Measurements from ENCODE around the gene CTR9. TPM values are rescaled to one million over a fixed set of nuclear protein-coding genes. Genes with fewer than 3 reads are reported as not detected.

The CTR9 gene
- total and polyA plus RNA-seq, 9 of the 15 experiments (the other 6 are each of a cell fraction or from before 2014, with no cell fraction given) = 25.4 to 79.3 (median 47.3) TPM

DNA sequence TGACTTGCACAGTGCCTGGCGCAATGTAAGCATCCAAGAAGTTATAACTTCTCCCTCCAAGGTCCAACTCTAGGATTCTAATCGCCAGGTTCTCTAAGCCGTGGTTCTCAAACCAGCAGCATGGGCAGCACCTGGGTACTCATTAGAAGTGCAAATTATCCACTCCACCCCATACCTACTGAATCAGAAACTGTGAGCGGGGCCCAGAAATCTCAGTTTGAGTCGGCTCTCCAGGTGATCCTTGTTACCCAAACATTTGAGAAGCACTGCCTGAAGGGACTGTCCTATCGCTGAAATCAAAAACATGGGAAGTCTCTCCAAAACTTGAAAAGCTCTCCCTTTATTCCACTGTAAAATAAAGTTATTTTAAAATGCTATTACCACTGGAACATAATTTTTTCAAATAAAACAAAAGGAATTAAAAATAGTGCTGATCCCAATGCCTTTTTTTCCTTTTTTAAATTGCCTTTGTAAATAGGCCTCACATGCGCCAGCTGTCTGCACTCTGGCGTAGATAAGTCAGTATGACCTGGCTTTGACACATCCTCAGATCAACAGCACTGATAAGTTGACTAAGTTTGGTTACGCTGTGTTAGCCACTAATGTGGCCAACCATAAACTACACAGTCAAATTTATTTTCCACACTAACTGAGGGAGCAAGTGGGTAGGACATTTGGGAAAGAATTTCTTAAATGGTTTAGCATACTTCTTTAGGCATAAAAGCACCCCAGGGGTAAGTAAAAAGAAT, 8.4 kb upstream of the CTR9 start (continued):
- TF ChIP-seq RAD21 (CRISPR knock-in tag; conservative IDR thresholded peaks at IDR 0.05 in 1 of 2, IDR thresholded peaks at IDR 0.05 in 1 of 2) (no peak), STAT5A (IDR thresholded peaks at IDR 0.05; ENCODE audit: borderline replicate concordance, low read length) (peak; percentile 40; the same call in 1 of the 2 replicates), MCM7 (IDR thresholded peaks at IDR 0.05) (no peak), ZNF263 (CRISPR knock-in tag; IDR thresholded peaks at IDR 0.05; ENCODE audit: borderline replicate concordance) (no peak), ZNF23 (CRISPR knock-in tag; IDR thresholded peaks at IDR 0.05) (no peak), ZFX (CRISPR knock-in tag; IDR thresholded peaks at IDR 0.05) (peak; percentile 43; the same call in 1 of the 2 replicates), DPF2 (IDR thresholded peaks at IDR 0.05) (peak; percentile 95), ARNT (IDR thresholded peaks at IDR 0.05) (0 out of 4 replicates have a peak, but pooled peaks of 1 of the 2 experiments have one; percentile 52), KLF16 (IDR thresholded peaks at IDR 0.05) (no peak), ARID1B (IDR thresholded peaks at IDR 0.05) (peak; percentile 92), NFE2 (IDR thresholded peaks at IDR 0.05; ENCODE audit: low read depth) (peak; percentile 72), ETS2 (tag; IDR thresholded peaks at IDR 0.05; ENCODE audit: borderline replicate concordance, poor library complexity, severe bottlenecking) (no peak), POLR2B (IDR thresholded peaks at IDR 0.05; ENCODE audit: low read depth, partially characterized antibody) (no peak), CREBBP (IDR thresholded peaks at IDR 0.05; ENCODE audit: low read depth, low read length) (no peak), SMARCC2 (IDR thresholded peaks at IDR 0.05; ENCODE audit: low read depth) (peak; percentile 91)
- TF ChIP-seq, protein P1, sequence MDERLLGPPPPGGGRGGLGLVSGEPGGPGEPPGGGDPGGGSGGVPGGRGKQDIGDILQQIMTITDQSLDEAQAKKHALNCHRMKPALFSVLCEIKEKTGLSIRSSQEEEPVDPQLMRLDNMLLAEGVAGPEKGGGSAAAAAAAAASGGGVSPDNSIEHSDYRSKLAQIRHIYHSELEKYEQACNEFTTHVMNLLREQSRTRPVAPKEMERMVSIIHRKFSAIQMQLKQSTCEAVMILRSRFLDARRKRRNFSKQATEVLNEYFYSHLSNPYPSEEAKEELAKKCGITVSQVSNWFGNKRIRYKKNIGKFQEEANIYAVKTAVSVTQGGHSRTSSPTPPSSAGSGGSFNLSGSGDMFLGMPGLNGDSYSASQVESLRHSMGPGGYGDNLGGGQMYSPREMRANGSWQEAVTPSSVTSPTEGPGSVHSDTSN (CRISPR knock-in tag; IDR thresholded peaks at IDR 0.05; ENCODE audit: low read depth) = no peak
- TF ChIP-seq, protein P1 (tag; conservative IDR thresholded peaks at IDR 0.05; ENCODE audit: low read depth) = peak; percentile 89
- TF ChIP-seq, protein P2, sequence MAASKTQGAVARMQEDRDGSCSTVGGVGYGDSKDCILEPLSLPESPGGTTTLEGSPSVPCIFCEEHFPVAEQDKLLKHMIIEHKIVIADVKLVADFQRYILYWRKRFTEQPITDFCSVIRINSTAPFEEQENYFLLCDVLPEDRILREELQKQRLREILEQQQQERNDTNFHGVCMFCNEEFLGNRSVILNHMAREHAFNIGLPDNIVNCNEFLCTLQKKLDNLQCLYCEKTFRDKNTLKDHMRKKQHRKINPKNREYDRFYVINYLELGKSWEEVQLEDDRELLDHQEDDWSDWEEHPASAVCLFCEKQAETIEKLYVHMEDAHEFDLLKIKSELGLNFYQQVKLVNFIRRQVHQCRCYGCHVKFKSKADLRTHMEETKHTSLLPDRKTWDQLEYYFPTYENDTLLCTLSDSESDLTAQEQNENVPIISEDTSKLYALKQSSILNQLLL (CRISPR knock-in tag; IDR thresholded peaks at IDR 0.05; ENCODE audit: borderline replicate concordance) = no peak
- TF ChIP-seq, protein P3, sequence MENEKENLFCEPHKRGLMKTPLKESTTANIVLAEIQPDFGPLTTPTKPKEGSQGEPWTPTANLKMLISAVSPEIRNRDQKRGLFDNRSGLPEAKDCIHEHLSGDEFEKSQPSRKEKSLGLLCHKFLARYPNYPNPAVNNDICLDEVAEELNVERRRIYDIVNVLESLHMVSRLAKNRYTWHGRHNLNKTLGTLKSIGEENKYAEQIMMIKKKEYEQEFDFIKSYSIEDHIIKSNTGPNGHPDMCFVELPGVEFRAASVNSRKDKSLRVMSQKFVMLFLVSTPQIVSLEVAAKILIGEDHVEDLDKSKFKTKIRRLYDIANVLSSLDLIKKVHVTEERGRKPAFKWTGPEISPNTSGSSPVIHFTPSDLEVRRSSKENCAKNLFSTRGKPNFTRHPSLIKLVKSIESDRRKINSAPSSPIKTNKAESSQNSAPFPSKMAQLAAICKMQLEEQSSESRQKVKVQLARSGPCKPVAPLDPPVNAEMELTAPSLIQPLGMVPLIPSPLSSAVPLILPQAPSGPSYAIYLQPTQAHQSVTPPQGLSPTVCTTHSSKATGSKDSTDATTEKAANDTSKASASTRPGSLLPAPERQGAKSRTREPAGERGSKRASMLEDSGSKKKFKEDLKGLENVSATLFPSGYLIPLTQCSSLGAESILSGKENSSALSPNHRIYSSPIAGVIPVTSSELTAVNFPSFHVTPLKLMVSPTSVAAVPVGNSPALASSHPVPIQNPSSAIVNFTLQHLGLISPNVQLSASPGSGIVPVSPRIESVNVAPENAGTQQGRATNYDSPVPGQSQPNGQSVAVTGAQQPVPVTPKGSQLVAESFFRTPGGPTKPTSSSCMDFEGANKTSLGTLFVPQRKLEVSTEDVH (IDR thresholded peaks at IDR 0.05; ENCODE audit: low read depth, partially characterized antibody) = no peak
- TF ChIP-seq, protein P4, sequence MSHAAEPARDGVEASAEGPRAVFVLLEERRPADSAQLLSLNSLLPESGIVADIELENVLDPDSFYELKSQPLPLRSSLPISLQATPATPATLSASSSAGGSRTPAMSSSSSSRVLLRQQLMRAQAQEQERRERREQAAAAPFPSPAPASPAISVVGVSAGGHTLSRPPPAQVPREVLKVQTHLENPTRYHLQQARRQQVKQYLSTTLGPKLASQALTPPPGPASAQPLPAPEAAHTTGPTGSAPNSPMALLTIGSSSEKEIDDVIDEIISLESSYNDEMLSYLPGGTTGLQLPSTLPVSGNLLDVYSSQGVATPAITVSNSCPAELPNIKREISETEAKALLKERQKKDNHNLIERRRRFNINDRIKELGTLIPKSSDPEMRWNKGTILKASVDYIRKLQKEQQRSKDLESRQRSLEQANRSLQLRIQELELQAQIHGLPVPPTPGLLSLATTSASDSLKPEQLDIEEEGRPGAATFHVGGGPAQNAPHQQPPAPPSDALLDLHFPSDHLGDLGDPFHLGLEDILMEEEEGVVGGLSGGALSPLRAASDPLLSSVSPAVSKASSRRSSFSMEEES (CRISPR knock-in tag; IDR thresholded peaks at IDR 0.05) = no peak
